G401 (cell line): ENCODE measurements around the gene PROCR. TPM values are rescaled to one million over a fixed set of nuclear protein-coding genes. Genes with fewer than 3 reads are reported as not detected.

Experiments used
- total RNA-seq: library from RNA; depleted of rRNA; stranded (reverse); fragments of >200 nt; shearing (Covaris generic); gene quantifications from 2 replicates; pipeline ENCODE4 v1.2.3, GENCODE V29; 2014; rRNA removed

Gene PROCR
- total RNA-seq, 1 experiment from 2014 or later = 1,430 TPM

Other genes with a start within 250 kb of the PROCR start
- gene GSS, start 216.3 kb upstream of the PROCR start, total RNA-seq = 104 and 112 TPM in 2 replicates
- gene MYH7B, start 216.2 kb upstream of the PROCR start, total RNA-seq = 0.06 and 0.24 TPM in 2 replicates
- gene TRPC4AP, start 79.3 kb upstream of the PROCR start, total RNA-seq = 78.2 and 90.3 TPM in 2 replicates
- gene EDEM2, start 24.7 kb upstream of the PROCR start, total RNA-seq = 108 and 115 TPM in 2 replicates
- gene MMP24, start 54.6 kb downstream of the PROCR start, total RNA-seq = 113 and 118 TPM in 2 replicates
- 8.6 and 10.7 TPM in 2 replicates for gene MMP24OS, start 106.0 kb downstream of the PROCR start, total RNA-seq
- gene EIF6, start 112.7 kb downstream of the PROCR start, total RNA-seq = 147 and 164 TPM in 2 replicates
- gene FAM83C, start 120.4 kb downstream of the PROCR start, total RNA-seq = not detected in 2 replicates
- 36.1 and 66.2 TPM in 2 replicates for gene UQCC1, start 239.9 kb downstream of the PROCR start, total RNA-seq